HG02763 (cell line): ENCODE data around the gene LDB2.

Experiments used
- ATAC-seq: cut with Tn5 transposase; IDR thresholded peaks from one replicate; pipeline ENCODE4 v1.9.1; 2021; ENCODE audit warnings: mild to moderate bottlenecking, moderate library complexity; ENCODE audit not compliant: unreplicated experiment

LDB2 gene

DNA sequence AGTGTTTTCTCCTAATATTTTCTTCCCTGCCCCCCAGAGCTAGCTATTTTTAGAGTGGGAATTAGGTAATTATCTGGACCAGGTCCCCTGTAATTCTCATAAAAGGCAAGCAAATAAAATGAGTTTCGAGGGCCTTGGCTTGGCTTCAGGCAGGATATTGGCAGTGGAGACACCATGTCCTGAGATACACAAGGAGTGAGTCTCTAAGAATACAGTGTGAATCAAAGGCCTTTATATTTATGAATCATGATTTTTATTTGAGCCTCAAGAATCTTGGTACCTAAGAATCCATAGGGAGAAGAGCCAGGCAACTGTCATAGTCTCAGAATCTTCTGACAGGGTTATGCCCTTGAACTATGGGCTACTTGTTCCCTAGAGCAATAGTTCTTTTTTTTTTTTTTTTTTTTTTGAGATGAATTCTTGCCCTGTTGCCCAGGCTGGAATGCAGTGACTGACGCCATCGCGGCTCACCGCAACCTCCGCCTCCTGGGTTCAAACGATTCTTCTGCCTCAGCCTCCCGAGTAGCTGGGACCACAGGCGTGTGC, 205.4 kb downstream of the LDB2 start:
- no peak for ATAC-seq

DNA sequence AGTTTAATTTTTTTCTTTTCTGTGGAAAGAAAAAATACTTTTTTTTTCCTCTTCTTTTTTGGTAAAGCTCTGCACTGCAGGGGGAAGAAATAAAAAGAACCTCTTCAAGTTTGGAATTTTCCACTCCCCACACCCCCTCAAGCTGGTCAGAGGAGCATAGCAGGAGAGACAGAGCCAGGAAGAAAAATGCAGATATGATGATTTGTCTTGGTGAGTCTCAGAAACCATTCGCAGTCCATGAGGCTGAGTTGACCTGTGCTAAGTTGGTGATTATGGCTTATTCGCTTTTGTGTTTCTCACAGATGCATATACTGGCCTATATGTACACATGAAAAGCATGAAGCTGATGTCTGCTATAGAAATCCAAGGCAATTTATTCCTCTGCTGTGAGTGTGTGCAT, 205.9 kb downstream of the LDB2 start:
- no peak for ATAC-seq

DNA sequence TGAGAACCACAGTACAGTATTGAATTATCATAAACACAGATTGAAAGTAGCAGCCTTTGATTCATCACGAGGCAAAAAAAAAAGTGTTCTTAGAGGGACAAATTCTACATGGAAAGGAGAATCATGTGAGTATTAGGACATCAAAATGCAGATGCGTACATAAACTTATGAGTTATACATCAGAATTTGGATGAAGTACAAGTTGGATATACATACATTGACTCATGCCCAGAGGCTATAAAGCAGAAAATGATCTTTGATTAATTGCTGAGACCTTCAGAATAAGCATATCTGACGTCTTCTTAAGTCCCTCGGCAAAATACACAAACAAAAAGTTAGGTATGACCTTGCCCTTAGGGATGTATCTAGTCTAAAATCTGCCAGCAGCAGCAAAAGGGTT, 206.4 kb downstream of the LDB2 start:
- no peak for ATAC-seq

DNA sequence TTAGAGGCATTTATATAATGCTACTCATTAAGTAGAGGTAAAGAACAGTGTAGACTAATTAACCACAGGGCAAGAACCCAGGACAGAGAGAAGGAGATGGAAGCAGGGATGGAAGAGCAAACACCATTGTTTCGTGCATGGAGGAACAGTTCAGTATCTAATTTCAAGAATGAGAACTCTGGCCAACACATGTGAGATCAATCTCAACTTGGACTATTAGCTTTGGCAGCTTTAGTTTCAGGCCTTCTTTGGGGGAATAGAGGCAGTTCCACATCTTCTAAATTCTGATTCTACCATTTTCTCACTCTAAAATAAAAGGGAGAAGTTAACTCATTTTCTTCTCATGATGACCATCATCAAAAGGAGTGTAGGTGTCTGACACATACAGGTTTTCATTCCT, 207.0 kb downstream of the LDB2 start:
- no peak for ATAC-seq

DNA sequence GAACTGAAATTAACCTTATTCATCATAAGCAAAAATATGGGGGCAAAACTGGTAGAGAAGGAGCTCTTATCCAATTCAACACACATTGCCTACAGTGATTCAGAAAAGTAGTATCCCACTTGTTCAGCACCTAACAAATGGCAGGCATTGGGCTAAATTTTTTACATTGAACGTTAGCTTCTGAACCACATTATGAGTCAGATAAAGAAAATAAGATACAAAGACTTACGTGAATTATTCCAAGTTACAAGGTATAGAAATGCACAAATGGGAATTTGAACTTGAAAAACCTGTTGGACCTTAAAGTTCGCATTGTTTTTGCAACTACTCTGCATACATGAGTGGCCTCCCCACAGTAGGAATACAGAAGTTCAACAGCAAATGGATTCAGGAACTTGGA, 210.6 kb downstream of the LDB2 start:
- no peak for ATAC-seq

DNA sequence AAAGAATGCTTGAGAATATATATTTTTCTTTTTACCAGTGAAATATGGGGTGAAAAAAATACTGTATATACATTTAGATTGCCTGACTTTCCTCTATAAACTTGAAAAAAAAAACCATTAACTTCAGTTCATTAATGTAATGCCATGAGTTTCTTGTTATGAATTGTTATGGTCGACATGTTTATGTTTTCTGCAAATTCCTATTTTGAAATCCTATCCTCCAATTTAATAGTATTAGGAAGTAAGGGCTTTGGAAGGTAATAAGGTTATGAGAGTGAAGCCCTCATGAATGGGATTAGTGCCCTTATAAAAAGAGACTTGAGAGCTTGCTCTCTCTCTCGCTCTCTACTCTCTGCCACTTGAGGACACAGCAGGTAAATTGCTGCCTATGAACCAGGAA, 211.4 kb downstream of the LDB2 start:
- ATAC-seq: no peak

DNA sequence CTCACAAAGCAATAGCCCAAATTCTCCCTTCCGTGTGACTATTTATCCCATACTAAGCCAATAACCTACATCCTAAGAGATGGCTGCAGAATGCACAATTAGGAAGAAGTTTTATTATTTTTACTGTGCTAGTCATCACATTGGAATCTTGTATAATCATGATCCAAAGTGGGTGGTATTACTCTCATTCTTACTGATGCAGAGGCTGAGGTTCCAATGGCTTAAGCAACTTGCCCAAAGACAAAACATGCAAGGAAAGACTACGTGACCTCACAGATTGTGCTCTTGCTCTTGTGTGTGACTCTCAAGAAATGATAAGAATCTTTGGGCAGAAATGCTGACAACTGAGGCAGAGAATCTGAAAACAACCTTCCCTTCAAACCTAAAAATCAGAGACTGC, 212.2 kb downstream of the LDB2 start:
- no peak for ATAC-seq

DNA sequence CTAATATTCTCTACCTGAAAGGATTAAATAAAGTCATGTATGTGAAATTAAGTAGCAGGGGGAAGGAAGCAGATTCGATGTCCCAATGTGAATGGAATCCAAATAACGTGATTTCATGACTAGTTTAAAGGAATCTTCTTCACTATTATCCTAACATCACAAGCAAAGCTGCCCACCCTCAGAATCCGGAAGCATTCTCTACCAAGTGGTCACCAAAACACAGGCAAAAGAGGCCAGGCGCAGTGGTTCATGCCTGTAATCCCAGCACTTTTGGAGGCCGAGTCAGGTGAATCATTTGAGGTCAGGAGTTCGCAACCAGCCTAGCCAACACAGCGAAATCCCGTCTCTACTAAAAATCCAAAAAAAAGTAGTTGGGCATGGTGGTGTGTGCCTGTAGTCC, 212.9 kb downstream of the LDB2 start:
- ATAC-seq: no peak

DNA sequence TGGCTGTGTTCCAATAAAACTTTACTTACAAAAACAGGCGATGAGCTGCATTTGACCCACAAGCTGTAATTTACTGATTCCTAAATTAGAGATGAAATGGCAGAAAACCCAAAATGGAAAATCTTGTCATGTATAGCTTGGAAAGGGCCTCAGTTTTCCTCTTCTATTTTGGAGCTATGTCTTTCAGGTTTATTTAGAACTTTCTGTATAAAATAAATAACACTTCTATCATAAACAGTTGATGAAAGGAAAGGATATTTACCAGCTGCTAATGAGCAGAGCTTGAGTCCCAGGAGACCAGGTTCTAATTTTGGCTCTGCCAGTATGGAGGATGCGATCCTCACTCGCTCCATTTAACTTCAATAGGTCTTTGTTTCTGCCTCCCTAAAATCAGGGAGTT, 213.5 kb downstream of the LDB2 start:
- no peak for ATAC-seq

DNA sequence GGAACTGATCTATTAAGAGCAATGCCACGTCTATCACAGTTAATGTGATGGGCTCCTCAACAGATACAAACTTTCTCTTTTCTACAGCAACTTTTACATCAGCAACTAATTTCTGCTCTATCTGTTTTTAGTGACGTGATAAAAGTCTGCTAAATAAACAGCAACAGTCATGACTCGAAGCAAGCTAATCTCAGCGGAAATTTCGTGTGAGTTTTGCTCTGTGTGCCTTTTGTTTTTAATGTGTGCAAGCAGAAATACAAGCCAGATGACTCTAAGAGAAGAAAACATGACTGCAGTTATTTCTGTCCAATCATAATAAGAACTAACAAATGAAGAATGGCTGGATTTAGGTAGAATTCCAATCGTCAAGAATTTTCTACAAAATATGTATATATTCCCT, 214.3 kb downstream of the LDB2 start:
- ATAC-seq: no peak

DNA sequence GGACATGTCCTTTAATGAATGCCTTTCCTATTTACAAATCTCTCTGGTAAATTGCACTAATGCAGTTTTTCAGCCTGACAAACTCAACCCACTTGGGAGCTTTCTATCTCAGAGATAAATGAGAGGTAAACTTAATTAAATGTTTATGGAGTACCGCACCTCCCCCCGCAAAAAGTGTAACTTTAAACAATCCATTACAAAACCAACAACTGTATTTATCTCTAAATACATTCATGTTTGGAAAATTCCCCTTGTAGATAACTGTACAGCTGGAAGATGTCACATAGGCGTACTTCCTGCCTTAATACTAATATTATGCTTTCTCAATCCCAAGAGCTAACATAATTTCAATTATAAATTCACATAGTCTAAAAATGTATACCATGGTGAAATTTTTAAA, 215.5 kb downstream of the LDB2 start:
- no peak for ATAC-seq

DNA sequence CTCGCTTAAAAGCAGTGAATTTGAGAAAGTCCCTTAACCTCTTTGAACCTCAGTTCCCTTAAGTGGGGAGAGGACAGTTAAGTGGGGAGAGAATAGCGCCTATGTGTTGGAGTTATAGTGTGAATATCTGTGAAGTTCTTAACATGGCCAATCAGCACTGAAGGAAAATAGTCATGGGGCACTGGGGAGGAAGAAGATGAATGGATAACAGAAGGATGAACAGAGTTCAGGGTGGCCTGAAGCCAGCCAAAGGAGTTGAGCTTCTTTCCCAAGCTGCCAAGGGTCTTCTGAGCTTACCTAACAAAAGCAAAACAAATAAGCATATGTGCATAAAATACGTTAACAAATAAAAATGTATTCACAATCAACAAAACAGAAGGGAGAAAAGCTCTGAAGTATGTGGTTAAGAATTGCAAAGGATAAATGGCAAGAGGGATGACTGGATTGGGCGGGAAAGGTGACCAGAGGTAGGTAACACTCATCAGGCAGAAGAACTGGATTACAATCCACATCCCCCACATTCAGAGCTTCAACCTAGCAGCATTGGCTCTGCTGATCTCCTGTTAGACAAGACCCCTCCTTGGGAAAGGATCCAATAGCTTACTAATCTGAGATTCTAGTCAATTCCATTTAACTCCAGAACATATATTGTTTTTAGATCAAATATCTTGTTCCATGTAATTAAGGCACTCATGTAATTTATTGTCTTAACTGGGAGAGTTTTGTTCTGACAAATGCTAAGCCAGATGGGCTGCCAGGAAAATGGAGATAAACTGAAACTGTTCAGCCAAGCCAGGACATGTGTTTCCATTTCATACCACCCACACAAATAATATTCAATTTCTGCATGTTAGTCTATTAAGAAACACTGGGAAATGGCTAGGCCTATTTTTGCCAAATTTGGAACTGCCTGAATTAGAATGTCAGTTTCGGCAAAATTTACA, 221.2 kb downstream of the LDB2 start:
- ATAC-seq: no peak

DNA sequence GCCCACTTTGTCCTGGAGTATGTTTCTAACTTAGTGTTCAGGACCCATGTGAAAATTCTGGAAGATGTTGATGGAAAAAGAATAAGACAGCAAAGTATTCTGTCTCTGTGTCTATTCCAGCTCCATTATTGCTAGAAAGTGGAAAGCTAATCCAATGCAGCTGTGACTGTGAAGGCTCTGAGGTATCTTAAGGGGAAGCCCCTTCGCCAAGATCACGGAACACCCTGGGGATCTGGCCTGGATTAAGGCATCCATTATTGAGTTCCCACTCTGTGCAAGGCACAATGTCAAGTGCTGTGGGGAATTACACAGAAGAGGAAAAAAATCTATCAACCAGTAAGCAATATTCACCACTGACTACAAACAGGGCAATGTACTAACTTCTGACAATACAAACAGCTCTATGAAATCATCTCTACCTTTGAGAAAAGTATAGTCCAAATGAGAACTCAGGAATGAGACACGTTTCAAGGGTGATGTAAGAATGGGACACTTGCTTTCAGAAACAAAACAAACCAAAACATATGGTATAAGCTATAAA, 222.1 kb downstream of the LDB2 start:
- no peak for ATAC-seq

DNA sequence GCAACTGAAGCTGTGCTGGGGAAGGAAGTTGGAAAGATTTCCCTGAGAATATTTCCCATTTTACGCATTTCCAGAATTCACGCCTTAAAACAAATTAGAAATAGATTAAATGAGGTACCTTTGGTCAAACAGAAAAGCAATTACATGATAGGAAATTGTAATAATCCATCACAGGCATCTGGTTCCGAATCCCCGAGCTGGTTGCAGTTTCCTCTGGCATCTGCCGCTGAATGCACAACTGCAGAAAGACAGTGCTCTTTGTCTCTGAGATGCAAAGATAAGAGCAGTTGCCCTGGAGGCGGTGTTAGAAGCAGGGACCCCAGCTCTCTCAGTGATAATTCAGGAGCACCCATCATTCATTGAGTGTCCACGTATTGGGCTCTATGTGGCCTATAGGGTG, 224.4 kb downstream of the LDB2 start:
- no peak for ATAC-seq

DNA sequence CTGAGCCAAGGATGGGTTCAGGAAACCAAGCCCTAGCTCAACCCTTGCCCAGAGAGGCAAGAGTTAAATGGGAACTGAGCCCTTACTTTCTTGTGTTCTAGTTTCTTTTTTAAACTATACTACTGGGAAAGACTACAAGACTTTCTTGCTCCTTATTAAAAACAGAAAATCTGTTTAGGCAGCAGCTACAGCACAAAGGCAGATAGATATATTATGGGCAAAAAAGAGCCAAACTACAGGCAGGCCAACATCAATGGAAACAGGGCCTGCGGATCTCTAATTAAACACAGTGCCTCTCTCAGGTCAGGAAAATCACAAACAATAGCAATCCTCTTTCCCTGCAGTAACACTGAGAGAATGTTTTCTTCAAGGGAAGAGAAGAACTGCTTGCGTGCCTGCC, 226.0 kb downstream of the LDB2 start:
- no peak for ATAC-seq

DNA sequence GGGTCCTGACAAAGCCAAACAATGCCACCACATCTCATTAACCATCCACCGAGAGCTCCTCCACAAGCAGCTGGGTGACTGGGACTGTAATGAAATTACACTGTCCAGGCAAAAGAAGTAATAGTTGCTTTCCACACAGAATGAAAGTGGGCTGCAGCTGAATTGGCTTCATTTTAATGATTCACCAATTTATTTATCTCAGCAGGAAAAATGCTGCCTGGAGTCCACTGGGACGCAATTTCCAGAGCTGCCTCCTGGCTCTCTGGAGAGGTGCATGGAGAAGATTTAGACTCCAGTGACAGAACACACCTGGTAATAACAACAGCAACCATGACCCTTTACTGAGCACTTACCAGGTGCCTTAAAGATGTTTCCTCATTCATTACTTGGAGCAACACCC, 226.7 kb downstream of the LDB2 start:
- no peak for ATAC-seq

DNA sequence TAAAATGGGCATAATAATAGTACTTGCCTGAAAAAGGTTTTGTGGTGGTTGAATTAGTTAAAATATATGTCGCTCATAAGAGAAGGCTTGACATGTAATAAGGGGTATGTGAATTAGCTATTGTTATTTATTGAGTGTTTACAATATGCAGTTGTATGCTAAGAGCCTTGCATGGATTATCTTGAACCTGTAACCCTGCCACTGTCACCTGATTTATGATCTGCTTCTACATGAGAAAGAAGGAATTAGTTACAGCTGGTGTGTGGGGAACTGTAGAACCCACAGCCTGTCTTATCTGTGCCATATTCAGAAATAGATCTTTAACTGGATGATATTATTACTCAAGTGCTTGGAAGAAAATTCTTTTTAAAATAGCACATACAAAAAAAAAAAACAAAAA, 227.7 kb downstream of the LDB2 start:
- ATAC-seq: no peak

DNA sequence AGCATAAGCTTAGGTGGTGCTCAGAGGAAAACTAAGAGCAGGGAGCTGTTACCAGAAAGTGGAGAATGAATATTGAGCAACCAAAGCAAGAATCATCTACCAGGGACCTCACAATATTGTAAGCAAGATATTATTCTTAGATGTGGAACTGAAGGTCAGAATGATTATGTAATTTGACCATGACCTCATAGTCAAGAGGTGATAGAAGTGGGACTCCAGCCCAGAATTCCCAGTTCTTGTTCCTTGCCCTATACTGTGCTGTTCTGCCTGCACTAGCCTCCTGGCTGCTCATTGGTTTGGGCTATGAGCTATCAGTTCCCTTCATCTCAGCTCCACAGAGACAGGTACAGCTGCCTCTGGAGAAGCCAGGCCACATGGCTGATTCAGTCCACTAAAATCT, 229.4 kb downstream of the LDB2 start:
- ATAC-seq: no peak

DNA sequence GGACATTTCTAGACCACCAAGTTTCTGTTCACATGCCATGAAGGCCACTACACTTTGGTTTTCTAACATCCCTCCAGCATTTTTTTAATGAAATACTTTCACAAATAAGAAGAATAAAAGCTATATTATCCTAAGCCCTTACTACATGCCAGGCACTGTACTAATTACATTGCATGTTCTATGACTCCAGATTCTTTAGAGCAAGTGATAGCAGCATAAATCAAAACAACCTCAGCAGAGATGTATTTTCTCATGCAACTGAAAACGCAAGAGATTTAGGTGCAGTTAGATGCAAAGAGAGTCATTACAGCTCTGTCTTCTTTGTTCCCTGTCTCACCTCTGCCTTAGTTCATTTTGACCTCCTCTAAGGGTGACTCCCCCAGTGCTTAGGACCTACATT, 230.0 kb downstream of the LDB2 start:
- no peak for ATAC-seq

DNA sequence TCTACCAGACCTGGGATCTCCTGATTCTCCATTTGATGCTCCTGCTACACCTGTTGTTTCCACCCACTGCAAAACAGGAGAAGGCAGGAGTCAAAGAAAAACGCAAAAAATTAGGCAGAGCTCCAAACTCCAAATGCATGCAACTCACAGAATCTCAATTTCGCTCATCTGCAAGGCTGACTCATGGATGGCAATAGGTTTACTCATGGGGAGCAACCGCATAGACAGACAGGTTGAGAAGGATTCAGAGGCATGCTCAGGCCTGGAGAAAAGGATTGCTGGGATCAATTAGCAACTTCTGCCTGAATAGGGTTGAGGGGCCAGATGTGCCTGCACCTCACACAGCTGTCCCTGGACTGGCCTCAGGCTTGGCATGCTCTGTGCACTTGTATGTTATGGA, 231.0 kb downstream of the LDB2 start:
- no peak for ATAC-seq

DNA sequence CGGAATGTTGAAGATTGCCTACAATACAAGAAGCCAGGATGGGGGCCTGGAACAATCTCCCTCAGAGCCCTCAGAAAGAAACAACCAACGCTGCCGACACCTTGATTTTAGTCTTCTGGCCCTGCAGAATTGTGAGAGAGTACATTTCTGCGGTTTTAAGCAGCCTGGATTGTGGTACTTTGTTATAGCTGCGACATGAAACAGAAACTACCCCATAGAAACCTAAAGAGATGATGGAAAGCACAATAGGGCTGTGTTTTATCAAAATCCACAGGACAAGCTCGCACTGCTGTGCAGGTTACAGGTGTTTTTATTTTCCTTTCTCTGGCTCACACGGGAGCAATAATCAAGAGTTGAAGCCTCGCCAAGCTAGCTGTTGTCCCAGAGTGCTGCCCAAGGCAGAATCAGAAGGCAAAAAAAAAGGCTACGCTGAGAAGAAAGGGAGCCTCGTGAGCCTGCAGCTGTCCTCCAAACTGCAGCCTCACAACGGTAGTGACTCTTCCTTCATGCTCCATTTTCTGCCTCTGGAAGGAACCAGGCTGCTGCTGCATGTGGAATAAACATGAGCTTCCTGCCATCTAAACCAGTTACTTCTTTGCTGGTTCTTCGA, 232.4 kb downstream of the LDB2 start:
- ATAC-seq: no peak

DNA sequence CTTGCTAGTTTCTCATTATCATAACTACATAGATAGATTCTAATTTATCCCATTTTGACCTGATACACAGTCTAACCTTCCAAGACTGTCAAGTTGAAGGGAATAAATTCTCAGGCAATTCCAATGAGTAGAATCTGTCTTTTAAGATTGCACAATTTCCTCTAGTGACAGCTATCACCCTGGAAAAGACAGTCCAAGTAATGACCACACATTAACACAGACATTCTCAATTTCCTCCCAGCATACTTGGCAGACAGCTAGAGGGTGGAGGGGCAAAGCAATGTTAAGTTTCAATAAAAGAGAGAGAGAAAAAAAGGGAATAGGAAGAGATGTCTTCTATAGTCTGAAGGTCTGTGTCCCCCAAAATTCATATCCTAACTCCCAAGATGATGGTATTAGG, 234.7 kb downstream of the LDB2 start:
- ATAC-seq: no peak
